ENCODE data around the gene HOGA1.

HOGA1 gene

DNA sequence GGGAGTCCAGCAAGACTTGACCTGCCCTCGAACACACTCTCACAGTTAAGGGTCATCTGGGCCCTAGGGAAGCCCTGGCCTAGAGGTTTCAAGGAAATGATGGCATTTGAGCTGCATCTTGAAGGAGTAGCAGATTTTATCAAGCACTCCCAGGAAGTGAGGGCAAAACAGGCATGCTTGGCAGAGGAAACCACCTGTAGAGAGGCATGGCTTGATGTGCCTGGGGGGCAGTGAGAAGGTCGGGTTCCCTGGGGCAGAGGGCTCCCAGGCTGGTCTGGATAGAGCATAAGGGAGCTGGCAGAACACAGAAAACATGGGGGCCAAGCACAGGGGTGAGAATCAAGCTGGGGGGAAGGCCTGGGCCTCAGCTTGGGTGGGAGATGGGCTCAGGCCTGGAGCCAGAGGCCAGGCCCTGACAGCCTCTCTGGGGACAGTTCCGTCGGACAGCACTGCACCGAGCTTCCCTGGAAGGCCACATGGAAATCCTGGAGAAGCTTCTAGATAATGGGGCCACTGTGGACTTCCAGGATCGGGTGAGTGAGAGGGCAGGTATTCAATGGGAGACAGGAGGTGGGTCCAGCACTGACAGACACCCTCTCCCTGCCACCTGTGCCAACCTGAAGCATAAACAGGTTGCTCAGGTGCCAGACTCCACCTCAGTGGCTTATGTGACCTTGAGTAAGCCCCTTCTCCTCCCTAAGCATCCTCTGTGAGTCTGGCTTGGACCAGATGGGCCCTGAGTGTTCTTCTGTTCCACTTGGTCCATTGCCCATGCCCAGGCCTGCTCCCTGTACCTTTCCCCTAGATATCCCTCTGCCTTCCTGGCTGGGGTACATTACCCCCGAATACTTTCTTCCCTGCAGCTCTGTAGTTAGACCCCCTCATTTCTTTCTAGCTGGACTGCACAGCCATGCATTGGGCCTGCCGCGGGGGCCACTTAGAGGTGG is 3.5 kb upstream of the HOGA1 start:
- no peak for DNase-seq

DNA sequence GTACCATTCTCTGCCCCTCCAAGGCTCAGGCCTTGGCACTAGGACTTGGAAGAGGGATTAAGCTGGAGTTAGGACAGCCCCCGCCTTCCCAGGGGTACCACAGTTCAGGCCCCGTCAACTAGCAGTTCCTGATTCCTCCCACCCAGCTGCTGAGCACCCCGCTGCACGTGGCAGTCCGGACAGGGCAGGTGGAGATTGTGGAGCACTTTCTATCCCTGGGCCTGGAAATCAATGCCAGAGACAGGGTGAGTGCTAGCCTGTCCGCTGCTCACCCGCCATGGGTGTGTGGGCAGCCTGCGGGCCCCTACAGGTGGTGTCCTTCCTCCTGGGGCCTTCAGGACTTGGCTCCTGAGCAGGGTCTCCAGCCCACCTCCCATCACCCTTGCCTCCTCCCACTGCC is 2.0 kb upstream of the HOGA1 start:
- no peak for DNase-seq

DNA sequence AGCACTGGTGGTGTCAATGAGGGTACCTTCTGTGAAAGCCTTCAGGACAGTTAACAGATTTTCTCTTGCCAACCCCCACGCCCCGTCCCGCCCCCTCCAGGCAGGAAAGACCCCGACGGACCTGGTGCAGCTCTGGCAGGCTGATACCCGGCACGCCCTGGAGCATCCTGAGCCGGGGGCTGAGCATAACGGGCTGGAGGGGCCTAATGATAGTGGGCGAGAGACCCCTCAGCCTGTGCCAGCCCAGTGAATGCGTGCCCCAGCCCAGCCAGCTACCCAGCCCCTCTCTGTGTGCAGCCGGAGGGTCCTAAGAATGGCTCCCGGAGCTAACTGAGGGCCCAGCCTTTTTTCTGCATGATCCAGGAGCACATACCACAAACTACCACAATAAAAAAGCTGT is 713 bp upstream of the HOGA1 start:
- DNase-seq = no peak

DNA sequence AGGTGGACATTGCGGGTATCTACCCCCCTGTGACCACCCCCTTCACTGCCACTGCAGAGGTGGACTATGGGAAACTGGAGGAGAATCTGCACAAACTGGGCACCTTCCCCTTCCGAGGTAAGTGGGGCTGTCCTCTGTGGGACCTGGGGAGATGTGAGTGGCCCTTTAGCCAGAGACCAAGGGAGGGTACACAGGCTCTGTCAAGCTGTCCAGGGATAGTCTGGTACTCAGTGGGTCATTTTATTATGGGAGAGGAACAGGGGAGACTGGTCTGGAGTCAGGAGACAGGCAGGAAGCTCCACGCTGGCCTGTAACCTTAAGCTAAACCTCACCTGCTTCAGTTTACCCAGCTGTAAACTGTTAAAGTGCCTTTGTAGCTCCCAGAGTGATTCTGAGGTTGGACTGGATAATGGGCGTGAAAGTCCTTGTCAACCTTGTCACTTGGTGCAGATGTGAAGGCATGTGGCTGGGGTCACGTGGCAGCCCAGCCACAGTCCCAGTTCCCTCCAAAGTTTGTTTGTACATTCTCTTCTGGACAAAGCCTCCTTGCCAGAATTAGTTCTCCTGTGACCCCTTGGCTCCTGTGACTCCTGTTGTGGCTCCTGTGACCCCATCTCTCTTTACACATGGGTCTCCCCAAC is 729 bp downstream of the HOGA1 start:
- no peak for DNase-seq

DNA sequence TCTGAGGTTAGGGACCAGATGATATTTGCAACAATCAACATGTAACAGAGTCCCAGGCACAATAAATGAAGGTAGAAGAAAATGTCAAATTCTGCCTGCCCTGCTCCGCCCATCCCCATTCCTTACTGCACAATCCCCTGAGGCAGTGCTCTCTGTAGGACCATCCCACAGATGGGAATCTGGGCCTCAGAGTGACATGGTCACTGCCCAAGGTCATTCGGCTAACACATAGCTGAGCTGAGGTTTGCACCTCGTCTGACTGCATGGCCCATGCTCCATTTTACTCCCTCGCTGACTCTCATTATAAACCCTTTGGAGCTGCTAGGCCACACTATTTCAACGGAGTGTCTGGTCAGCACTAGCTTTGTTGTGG is 1.2 kb downstream of the HOGA1 start:
- no peak for DNase-seq

DNA sequence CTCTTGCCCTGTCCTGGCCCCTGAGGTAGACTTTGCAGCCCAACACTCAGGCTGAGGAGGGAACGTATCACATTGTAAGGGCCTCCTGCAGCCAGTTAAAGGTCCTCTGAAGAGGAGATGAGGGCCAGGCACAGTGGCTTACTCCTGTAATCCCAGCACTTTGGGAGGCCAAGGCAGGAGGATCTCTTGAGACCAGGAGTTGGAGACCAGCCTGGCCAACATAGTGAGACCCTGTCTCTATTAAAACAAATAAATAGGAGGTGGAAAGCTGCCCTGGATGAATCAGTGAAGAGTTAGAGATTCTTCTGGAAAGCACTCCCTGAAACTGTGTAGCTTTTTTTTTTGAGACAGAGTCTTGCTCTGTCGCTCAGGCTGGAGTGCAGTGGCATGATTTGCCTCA is 3.0 kb downstream of the HOGA1 start:
- DNase-seq = no peak

DNA sequence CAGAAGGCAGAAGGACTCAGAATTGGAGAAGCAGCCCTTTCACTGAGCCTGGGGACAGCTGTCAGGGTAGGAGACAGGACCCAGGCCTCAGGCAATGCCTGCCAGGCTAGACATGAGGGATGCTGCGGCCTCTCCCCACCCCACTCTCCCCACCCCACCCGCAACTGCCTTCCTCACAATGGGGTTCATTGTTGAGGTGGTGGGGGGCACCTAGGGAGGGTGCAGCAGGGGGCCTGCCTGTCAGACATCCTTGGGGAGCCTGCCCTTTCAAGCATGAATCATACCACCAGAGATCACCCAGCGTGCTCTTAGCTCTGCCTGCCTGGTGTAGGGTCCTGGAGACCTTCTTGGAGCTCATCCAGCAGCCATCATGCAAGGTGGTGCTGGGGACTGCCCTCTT is 5.3 kb downstream of the HOGA1 start, which contains the start of gene C10orf62:
TSS of gene C10orf62 (plus strand) at position 243 of the 400 bp plus-strand sequence. CDS start 177 bp downstream, outside the sequence.
- no peak for DNase-seq

DNA sequence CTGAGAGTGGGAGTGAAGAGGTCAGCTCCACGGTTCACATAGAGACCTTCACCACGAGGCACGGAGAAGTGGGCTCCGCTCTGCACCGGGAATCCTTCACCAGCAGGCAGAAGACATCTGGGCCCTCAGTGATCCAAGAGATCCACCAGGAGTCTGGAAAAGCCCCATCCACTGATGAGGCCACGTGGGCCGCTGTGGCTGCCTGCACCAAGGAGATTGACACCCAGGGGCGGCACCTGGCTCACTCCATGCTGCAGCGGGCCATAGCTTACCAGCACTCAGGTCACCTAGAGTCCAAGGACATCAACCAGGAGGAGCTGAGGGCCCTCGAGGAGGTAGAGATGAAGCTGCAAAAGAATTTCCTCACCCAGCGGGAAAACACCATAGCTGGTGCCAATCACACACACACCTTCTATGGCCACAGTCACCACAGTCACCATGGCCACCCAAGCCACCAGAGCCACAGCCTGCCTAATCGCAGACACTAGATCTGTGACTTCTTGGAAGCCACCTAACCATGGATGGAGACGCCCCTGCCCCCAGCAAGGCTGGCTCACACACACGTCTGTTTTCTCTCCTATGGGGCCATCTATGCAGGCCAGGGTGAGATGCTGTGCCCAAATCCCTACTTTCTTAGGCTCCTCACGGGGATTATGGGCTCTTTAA is 6.0 kb downstream of the HOGA1 start:
- DNase-seq = no peak

DNA sequence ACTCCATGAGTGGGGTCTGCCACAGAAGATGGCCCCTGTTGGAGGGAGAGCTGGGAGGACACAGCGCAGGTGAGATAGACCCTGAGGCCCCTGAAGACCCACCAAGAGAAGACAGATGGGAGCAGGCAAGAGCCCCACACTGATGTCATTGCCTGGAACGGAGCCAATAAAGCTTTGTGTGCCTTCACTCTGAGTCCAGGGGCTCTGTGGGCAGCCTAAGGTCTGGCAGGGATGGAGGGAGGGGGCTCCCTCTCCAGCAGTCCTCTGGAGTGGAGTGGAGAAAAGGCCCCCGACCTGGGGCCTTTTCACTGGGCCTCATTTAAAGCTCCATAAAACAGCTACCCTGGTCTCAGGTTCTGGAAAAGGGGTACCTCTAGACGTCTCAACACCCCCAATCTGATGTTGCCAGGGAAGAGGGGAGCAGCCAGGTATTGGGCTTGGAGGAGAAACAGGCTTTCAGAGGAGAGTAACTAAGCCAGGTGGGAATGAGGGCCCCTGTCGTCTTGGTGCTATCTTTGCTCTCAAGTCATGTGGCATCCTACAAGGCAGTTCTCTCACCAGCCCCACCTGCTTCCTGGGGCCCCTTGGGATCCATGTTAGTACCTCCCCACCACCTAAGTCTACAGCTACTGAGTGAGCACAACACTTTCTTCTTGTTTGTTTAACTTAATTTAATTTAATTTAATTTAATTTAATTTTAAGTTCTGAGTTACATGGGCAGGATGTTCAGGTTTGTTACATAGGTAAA is 6.7 kb downstream of the HOGA1 start:
- DNase-seq = no peak

DNA sequence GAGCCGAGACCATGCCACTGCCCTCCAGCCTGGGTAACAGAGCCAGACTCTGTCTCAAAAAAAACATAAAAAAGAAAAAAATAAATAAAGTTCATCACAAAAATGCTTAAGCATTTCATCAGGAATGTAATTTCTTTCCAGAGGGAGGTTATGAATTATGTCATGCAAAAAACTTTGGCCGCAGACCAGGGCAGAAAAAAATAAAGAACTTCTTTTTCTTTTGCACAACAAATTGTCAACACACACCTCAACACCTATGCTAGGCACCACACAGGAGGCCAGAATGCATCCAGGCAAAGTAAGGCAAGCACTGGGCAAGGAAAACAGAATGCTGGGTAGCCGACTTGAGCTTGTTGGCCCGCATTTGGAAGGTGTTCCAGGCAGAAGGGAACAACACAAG is 9.2 kb downstream of the HOGA1 start:
- no peak for DNase-seq

DNA sequence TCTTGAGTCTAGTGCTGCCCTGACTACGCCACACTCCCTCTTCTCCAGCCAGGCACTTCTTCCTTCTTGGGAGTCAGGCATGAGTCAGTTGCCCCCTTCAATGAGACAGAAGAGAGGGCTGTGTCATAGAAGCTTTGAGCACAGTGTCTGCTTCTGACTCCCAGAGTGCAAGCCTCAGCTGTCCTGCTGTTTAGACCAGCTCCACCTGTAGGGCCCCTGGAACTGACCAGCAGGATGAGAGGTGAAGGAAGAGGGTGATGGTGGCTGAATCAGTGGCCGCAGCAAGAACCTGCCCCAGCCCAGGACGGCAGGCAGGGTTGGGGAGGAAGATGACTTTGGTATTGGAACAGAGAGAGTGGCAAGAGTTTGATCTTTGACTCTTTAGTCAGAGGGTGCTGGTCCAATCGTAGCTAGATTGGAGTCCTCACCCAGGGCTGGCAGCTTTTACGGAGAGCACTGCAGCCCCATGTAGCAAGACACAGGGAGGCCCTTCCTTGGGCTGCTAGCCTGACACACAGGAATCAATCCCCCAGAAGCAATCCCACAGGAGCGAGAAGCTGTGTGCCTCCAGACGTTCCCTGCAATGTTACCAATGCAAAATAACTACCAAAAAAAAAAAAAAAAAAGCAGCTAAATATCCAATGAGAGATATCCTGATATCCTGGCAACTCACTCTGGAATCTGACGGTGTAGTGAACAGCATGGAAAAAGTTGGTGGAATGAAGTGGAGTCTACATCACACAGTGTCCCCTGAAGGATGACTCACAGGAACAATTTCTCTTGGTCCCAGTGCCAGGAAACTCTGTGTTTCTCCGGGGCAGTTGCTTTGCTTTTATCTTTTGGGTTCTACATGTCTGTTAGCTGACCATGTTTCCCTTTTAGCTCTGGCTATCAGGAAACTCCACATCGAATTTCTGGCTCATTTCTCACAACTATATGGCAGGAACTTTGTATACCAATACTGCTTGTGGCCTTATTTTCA is 12.2 kb downstream of the HOGA1 start:
- DNase-seq = no peak

DNA sequence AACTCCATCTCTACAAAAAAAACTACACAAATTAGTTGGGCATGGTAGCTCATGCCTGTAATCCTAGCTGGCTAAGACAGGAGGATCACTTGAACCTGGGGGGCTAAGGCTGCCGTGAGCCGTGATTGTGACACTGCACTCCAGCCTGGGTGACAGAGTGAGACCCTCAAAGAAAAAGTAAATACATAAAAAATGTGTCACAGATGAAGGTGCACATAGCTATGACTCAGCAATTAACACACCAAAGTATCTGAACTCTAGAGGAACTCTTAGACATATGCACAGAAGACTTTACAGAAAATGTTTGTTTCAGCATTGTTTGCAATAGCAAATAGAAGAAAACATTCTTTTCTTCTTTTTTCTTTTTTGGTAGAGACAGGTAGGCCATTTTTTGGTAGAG is 13.6 kb downstream of the HOGA1 start:
- DNase-seq = no peak

DNA sequence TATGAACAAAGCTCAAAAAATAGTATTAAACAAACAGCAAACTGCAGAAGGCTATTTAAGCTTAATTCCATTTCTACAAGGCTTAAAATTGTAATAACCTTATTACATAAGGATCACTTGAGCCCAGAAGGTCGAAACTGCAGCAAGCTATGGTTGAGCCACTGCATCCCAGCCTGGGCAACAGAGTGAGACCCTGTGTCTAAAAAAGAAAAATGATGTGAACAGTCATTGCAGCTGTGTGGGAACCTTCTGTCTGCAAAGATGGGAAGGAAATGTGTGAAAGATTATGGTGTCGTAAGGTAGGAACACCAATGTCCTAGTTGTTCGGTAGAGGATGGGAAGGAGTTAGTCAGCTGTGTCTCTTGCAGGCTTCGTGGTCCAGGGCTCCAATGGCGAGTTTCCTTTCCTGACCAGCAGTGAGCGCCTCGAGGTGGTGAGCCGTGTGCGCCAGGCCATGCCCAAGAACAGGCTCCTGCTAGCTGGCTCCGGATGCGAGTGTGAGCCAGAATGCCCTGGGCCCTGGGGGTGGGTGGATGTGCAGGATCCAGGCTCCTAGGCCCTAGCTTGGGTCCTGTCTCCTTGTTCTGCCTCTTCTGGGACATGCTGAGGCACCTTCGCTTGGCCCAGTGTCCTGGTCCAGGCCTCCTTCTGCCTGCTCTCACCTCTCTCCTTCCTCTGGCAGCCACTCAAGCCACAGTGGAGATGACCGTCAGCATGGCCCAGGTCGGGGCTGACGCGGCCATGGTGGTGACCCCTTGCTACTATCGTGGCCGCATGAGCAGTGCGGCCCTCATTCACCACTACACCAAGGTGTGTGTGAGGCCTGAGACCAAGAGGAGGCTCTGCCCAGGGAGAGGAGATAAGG is 14.4 kb downstream of the HOGA1 start:
- DNase-seq = no peak

DNA sequence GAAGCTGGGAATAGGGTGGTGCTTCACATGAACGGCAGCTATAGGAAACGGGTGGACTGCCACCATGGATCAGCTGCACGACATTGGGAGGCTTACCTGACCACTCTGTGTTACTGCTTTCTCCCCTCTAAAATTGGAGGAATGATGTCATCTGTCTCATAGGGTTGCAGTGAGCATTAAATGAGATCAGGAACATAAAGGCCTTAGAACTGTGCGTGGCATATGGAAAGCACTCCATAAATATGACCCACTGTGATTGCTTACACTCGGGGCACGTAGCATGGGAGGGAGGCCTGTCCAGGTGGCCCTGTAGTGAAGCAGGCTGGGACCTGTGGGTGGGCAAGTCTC is 15.1 kb downstream of the HOGA1 start:
- no peak for DNase-seq

DNA sequence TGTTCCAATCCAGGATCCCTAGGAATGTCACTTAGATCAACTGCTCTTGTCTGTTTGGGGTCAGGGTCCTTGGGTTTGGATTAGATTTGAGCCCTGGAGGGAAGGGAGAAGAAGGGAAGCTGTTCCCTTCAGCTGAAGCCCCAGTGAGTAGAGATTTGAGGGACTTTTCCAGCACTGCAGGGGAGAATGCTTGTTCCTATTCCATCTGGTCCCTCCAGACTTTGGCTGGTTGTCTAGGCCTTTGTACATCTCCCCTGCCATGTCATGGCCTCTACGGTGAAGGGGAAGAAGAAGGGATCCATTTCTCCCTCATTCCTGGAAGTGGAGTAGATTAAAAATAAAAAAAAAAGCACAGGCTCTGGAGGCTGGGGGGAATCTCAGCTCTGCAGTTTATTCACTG is 16.4 kb downstream of the HOGA1 start:
- no peak for DNase-seq

DNA sequence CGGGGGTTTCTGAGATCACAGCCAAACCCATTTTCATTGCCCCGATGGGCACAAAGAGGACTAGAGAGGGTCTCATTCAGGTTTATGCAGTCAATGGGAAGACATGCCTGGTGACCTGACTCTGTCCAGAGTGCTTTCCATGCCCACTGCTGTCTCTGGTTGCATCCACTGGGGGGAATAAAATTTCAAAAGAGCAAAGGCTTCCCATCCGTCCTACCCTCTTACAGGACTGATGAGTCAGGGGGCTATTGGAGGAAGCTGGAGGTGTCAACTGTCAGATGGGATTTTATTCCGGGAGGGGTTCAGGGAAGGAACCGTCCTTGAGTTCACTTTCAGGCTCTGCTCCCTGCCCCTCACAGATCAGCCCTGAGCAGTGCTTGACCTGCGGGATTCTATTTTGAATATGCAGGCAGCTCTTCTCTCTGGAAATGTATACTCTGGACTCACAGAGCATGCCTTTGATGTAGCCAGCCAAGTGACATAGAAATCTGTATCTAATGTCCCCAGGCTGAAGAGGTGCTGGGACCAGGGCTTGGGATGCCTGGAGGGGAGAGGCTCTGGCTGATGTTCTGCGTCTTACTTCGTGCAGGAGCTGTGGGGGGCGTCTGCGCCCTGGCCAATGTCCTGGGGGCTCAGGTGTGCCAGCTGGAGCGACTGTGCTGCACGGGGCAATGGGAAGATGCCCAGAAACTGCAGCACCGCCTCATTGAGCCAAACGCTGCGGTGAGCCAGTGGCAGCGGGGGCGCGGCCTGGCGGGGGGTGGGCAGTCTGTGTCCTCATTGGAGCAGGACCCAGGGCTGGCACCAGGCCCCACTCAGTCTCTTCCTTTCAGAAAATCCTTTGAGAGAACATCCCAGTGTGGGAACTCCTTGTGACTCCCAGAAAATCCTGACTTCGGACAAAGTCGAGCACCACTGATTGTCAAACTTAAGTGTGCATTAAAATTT is 17.4 kb downstream of the HOGA1 start:
- DNase-seq = no peak

DNA sequence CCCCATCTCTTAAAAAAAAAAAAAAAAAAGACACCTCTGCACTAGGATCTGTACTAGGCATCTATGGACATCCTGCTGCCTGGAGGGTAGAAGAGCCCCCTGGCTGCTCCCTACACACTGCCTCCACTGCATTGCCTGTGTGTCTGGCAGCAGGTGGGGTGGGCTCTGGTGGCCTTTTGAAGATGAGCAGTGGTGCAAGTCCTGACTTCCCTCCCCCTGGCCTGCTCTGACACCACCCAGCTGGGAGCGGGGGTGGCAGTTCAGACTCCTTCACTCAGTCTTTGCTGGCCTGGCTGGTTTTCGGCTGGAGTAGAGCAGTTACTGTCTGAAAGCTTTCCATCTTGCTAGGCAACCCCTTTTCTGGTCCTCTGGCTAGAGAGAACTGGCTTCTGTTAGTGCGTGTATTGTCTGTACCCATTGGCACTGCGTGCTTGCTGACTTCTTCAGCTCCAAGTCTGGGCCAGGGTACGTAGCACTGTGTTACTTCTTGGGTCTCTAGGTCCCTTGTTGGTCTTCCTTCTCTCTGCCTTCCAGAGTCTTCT is 23.0 kb downstream of the HOGA1 start:
- no peak for DNase-seq

DNA sequence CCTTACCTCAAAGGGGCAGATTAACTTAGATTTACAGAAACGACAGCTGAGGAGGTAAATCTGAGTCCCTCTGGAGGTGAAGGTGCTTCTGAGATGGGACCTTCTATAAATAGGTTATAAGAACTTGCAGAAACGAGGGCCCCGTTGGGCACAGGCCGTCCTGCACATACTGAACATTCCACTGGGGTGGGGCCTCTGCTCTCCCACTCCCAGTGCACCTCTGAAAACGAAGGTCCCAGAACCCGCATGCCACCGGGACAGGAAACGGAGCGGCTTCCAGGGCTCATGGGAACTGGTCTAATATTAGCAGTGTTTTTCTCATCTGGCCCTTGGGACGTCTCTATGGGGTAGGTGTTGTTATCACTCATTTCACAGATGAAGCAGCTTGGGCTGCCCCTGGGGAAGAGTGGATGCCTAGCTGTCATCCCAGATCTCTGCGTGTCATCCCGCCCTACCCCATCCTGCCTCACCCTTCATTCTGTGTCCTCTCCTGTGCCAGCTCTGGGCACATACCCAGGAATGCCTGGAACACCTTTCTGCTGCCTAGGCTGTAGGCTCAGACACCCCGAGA is 24.9 kb downstream of the HOGA1 start:
- no peak for DNase-seq

DNA sequence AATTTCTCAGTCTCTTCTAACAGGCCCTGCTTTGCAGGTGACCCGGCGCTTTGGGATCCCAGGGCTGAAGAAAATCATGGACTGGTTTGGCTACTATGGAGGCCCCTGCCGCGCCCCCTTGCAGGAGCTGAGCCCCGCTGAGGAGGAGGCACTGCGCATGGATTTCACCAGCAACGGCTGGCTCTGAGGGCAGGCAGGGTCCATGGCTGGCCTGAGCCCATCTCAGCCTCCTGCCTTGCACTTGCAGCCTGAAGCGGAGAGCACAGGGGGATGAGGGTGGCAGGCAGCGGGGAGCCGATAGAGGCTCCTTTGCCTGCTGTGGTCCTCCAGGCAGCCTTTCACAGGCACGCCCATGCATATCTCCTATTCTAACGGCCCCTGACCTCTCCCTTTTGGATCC is 27.3 kb downstream of the HOGA1 start:
- DNase-seq = no peak

Measured in stimulated activated naive CD4-positive, alpha-beta T cell (primary cell).